NCI-H510A (cell line): ENCODE results near the gene DUSP1.

Source experiments
- DNase-seq: peaks from one replicate; lab custom pipeline; 2025; lab: John Stamatoyannopoulos, UW

The DUSP1 gene

DNA sequence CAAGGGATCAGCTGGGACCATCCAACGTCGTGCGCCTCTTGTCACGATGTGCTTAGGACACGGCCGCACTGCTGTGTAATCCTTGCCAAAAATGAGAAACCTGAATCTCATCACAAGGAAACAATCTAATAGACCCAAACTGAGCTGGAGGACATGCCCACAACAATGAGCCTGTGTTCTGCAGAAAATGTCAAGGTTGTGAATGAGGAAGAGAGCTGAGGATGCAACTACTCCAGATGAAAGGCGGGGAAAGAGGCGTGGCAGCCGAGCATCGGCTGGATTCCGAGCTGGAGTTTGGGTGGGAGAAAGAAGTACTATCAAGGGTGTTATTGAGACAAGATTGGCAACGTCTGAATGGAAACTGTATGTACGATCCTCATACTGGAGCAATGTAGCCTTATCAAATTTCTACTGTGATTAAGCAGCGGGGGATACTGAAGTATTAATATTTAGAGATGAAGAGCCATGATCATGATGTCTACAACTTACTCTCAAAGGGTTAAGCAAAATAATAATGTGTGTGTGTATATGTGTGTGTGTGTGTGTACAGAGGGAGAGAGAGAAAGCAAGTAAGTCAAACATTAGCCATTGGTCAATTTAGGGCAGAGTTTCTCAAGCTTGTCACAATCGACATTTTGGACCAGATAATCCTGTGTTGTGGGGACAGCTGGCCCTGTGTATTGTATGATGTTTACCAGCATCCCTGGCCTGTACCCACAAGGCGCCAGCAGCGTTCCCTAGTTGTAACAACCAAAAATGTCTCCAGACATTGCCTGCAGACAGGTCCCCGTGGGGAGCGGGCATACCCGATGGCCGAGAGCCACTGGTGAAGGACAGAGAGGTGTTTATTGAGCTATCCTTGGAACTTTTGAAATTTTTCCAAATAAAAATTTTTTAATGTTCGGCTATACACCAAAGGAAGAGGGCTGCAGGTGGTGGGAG is 46.5 kb downstream of the DUSP1 start:
- no peak for DNase-seq

DNA sequence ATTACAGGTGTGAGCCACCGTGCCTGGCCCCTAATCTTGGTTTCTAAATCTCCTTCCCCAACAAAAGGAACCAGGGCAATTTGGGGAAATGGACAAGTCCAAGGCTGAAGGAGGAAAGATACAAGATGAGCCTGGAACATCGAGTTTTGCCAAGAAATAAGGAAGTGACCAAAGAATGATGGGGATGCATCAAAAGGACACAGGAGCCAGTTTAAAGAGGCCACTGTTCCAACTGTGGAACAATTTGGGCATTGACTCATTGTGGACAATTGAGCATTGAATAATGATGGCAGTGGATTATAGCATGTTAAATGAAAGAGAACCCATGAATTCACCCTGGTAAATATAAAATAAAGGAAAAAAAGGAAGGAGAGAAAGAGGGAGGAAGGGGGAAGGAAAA is 47.5 kb downstream of the DUSP1 start:
- no peak for DNase-seq

DNA sequence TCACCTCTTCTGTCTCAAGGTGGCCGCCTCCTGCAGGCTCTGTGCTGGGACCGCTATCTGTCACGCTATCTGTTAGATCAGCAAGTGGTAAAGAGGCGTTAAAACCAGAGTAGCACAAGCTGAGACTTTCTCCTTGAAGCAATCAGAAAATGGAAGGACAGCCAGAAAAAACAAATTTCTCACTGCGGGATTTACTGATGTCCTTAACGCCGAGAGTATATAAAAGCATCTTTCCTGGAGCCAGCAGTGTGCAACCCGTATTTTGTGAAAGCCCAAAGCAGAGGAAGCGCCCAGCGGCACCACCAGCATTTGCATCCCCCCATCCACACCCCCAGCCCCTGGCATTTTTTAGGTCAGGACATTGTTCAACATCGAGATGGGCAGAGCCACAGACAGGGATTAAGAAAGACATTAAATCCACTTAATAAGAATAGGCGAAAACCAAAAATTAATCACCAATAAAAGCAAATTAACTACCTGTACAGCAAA is 48.6 kb downstream of the DUSP1 start:
- DNase-seq, result no peak

DNA sequence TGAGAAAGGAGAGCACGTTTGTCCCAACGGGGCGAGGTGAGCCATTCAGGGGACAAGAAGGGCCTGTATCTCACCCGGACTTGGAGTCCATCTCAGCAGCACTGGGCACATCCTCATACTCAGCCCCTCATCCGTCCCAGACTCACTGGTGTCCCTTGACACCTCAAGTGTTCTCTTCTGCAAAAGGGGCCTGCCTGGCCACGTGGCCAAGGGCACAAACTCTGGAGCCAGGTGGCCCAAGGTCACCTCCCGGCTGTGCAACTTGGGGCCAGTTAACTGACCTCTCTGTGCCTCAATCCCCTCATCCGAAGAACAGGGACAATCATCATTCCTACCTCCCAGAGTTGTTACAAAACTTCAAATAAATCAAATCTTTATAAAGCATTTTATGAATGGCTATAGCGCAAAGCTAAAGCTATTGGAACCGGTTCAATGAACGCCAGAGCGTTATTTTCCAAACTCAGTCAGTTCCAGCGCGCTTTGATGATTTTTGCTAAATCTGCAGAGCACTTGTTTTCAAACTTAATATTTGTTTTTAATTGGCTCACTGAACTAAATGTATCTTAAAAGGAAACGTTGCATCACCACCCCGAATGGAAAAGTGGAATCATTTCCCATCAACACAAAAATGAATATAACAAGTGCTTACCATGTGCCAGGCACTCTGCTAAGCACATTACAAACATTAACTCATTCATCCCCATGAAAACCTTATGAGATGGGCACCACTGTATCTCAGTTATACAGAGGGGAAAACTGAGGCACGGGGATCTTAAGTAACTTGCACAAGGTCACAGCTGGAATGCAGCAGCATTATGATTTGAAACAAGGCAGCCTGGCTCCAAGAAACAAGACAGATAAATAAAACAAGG is 49.3 kb downstream of the DUSP1 start:
- DNase-seq, result no peak

DNA sequence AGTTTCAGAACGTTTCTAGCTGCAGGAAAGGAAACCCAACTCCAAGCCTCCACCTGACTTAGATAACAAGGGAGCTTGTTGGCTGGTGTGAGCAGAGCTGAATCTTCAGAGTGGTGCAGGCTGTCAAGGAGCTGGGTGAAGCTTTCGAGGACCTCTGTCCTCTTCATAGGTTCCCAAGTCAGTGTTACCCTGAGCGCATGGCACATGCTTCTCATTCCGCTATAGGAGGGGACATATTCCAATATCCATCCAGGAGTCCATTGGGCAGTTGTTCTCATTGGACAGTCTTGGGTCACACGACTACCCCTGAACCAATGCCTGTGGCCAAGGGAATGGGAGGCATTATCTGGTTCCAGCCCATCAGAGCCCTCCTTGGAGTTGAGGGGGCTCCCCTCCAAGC is 50.3 kb downstream of the DUSP1 start:
- no peak for DNase-seq

DNA sequence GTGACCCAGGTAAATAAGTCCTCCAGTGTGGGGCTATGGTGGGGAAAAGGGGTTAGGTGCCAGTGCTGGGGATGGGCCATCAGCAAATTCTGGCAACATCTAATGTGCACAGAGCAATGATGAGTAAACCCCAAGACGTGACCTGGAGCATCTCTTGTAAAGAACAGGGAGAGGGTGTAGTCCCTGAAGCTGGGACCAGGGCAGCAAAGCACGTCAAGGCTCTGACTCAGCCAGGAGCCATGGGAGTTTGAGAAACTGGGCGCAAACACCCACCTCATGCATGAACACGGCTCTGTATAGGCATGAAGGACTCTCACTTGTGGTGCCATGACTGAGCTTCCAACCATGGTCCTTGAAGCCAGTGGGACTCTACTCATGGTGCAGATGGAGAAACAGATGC is 51.8 kb downstream of the DUSP1 start:
- no peak for DNase-seq

DNA sequence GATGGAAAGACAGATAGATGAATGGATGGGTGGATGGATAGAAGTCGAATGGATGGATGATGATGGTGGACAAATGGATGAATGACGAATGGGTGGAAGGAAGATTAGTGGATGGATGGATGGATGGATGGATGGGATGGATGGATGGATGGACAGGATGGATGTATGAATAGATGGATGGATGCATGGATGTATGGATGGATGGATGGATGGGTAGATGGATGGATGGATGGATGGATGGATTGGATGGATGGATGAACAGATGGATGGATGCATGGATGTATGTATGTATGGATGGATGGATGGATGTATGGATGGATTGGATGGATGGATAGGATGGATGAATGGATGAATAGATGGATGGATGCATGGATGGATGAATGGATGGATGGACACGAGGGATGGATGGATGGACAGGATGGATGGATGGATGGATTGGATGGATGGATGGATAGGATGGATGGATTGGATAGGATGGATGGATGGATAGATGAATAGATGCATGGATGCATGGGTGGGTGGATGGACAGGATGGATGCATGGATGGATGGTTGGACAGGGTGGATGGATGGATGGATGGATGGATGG is 52.4 kb downstream of the DUSP1 start:
- no peak for DNase-seq
